HPDE6-E6E7 (cell line): ENCODE results near the gene LPAR2.
A peak's percentile ranks its signal among the peaks of the same experiment; 100 is the strongest.
"Not testable (repeated sequence)": the region's sequence is repeated elsewhere in the genome, so short reads cannot be mapped to it uniquely, and the experiment has no call there.

Source experiments
- DNase-seq: peaks from one replicate; pipeline ENCODE4 v3.0.0; 2011; ENCODE audit warnings: missing footprints; ENCODE audit errors: extremely low spot score

LPAR2 gene

DNA sequence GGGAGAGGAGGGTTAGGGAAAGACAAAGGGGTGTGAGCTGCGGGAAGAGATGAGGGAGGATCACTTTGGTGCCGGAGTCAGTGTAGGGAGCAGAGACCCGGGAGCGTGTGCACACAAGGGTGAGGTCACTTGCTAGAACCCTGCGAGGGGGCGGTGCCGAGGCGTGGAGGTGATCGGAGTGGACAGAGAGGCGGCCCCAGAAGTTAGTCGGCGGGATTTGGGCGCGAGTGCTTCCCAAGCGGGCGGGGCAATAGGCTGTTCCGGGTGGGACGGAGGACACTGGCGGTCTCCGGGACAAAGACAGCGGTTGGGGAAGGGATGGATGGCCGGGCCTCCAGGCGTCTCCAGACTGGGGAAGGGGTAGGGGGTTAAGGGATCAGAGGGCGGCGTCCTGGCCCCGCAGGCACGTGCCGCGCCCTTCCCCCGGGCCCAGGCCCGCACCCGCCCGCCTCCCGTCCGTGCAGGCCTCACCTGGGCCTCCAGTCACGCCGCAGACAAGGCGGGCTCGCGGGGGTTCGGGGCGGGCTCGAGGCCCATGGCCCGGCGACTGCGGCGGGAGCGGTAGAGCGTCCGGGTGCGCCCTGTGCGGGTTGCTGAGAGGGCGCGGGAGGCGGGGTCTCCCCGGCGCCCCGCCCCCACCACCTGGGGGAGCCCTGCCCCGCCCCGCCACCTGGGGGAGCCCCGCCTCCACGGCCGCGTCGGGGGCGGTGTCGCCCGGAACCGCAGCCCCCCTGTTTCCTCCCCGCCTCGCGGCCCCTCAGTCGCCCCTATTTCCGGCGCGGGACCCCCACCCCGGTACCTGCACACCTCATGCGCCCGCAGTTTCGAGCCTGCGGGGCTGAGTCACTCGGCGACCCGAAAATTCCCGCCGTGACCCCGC, at the start of gene LPAR2:
Gene LPAR2 (minus strand): TSS at position 600 of the 880 bp plus-strand sequence. CDS start 945 bp downstream, outside the sequence.
- peak; percentile 85 for DNase-seq

DNA sequence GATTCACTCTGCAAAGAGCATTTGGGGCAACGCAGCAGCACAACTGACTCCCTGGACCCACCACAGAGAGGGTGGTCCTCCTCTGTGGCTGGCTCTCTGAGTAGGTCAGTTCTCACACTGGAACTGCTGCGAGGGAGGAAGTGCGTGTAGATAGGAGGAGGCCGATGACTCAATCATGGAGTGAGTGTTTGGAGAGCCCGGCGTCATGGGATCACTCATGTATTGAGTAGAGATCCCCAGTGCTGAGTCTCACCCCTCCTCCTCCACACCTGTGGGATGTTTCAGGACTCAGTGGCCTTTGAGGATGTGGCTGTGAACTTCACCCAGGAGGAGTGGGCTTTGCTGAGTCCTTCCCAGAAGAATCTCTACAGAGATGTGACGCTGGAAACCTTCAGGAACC, 49.6 kb upstream of the LPAR2 start:
- DNase-seq = no peak

DNA sequence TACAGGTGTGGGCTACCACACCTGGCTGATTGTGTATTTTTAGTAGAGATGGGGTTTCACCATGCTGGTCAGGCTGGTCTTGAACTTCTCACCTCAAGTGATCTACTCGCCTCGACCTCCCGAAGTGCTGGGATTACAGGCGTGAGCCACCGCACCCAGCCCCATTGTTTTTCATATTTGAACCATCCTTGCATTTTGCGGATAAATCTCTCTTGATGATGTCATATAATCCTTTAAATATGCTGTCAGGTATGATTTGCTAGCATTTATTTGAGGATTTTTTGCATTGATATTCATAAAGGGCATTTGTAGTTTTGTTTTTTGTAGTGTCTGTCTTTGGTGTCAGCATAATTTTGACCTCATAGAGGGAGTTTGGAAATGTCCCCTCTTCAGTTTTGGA, 46.3 kb upstream of the LPAR2 start:
- DNase-seq = no peak

DNA sequence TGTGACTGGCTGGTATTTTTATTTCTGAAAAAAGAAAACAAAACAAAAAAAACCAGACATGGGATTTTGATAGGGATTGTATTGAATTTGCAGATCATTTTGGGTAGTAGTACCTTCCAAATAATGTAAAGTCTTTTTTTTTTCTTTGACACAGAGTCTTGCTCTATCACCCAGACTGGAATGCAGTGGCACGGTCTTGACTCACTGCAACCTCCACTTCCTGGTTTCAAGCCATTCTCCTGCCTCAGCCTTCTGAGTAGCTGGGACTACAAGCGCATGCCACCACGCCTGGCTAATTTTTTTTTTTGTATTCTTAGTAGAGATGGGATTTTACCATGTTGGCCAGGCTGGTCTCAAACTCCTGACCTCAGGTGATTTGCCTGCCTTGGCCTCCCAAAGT, 44.8 kb upstream of the LPAR2 start:
- DNase-seq = no peak

DNA sequence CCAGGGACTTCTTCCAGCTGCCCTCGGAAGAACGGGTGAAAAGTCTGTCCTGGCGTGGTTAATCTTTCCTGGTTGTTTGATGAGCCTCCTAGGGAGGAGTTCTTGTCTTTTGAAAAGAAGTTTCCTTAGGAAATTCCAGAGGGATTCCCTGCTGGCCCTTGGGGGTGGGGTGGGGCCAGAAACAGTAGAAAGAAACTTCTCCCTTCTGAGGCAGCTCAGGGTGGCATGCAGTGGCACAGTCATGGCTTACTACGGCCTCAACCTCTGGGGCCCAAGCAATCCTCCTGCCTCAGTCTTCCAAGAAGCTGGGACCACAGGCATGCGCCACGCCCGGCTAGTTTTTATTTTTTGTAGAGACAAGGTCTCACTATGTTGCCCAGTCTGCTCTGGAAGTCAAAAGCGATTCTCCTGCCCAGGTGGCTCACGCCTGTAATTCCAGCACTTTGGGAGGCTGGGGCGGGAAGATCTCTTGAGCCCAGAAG, 42.1 kb upstream of the LPAR2 start:
- no peak for DNase-seq

DNA sequence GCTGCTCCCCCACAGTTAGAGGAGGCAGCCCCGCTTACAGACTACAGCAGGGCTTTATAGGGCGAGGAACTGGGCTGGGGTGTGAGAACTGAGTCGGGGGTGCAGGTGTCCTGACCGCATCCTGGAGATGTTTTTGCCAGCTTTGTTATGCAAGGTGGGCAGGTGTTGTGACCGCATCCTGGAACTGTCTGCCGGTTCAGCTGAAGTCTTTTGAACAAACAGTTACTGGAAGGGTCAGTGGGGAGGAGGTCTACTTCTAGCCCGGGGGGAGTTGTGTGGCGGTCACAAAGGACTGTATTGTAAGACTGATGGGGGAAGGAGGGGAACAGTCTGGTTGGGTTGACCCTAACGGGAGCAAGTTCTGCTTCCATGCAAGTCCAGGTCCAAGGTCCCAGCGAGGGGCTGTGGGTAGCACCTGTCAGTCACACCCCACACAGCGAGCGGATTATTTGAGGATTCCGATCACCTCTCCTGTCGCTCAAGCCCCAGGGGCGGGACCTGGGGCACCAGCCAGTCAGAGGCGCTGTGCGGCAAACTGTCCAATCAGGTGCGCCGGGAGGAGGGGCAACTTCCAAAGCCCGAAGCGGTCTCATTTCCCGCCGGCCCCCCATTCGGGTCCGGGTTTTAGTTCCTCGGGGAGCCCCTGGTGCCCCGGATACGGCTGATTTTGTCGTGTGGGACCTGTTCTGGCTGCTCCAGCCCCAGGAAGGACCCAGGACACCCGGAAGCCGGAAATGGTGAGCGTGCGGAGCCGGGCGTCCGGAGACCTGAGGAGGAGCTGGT, 40.4 kb upstream of the LPAR2 start, which contains the start of gene ZNF101:
Gene ZNF101 (plus strand): TSS at position 610 of the 783 bp plus-strand sequence. CDS start 125 bp downstream, at position 735.
- peak; percentile 93 for DNase-seq

DNA sequence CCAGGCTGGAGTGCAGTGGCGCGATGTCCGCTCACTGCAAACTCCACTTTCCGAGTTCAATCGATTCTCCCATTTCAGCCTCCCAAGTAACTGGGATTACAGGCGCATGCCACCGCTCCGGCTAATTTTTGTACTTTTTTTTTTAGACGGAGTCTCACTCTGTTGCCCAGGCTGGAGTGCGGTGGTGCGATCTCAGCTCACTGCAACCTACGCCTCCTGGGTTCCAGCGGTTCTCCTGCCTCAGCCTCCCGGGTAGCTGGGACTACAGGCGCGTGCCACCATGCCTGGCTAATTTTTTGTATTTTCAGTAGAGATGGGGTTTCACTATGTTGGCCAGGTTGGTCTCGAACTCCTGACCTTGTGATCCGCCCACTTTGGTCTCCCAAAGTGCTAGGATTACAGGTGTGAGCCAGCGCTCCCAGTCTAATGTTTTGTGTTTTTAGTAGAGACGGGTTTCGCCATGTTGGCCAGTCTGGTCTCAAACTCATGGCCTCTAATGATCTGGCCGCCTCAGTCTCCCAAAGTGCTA, 37.5 kb upstream of the LPAR2 start:
- not testable (repeated sequence) for DNase-seq

DNA sequence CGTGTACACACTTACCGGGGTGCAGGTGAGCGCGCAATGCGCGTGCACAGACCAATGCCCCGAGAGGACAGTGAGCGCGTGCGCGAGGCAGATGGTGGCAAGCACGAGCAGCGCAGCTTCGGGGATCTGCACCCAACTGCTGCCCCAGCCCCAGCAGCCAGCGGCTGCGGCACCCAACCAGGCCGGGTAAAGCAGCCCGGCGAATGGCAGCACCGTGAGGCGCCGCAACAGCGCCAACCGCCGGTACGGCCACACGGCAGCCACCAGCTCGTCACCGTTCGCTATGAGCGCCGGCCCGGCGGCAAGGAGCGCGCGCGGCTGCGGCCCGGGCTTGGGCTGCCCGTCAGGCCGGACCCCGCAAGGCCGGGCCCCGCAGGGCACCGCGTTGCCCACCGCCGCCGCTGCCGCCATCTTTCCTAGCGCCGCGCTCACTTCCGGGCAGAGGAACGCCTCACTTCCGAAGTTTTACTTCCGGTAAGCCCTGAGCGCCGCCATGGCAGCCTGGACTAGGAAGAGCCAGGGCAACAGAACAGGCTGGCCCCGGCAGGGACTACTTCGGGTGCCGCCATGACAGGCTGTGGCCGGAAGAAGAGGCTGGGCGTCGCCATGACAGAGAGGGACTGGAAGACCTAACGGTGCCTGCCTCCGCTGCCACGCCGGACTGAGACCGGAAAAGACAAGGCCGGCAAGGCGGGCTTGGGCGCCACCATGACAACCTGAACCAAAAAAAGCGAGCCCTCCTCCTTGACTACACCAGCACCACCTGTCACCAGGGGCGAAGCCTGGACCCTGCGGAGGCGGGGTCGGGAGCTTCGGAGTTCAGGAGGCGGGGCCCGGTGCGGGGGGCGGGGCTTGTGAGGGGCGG, 35.5 kb upstream of the LPAR2 start, which contains the start of gene ATP13A1:
Gene ATP13A1 (minus strand): TSS at position 421 of the 865 bp plus-strand sequence. CDS start 10 bp downstream, at position 411.
- peak; percentile 82 for DNase-seq

DNA sequence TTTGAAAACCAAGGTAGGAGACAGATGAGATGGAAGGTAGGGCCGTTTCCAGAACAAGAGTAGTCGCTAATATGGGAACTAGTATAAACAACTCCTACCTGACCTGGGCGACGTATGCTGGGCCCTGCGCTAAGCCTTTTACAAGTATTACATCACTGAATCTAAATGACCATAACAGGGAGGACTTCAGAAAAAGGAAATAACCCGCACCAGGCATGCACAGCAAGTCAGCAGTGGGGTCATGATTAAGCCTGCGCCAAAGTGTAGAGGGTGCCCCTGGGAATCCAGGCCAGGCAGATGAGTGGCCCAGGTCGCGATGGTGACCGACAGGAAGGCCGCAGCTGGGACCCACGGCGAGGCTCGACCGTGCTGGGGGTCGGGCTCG, 34.8 kb upstream of the LPAR2 start:
- DNase-seq = no peak

DNA sequence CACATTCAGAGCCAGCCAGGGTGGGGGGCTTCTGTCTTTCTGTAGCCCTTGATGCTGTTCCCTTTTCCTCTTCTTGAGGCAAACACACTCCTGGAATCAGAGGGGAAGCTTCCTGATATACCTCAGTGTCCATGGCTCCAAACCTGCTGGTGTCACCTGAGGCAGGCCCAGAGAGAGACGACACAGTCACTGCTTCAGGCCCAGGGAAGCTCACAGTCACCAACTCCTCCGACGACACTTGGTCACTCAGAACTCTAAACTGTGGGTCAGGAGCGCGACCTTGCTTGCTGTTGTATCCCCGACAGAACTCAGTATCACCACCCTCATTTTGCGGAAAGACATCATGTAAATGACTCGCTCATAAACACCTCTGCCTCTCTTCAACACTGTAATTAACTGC, 34.3 kb upstream of the LPAR2 start:
- no peak for DNase-seq

DNA sequence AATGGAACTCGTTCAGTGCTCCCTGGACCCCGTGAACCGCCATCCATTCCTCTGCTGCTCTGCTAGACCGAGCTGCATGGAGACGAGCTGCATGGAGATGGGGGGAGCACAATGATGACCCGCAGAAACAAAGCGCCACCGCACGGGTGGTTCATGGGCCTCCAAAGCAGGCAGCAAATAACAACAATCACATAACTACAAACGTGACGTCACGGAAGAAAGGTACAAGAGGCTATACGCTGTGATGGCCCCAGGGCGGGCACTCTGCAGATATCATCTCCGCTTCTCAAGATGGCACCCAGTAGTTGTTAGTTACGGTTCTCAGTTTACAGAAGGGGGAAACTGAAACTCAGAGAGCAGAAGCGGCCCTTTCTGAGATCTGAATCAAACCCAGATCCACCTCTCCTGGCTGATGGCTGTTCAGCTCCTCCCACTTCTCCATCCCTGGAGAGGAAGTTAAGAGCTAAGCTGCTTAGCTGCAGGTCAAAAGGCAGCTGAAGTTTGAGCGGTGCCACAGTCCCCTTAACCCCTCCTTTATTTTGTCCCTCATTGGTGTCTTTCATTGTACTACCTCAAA, 33.7 kb upstream of the LPAR2 start:
- DNase-seq = no peak

DNA sequence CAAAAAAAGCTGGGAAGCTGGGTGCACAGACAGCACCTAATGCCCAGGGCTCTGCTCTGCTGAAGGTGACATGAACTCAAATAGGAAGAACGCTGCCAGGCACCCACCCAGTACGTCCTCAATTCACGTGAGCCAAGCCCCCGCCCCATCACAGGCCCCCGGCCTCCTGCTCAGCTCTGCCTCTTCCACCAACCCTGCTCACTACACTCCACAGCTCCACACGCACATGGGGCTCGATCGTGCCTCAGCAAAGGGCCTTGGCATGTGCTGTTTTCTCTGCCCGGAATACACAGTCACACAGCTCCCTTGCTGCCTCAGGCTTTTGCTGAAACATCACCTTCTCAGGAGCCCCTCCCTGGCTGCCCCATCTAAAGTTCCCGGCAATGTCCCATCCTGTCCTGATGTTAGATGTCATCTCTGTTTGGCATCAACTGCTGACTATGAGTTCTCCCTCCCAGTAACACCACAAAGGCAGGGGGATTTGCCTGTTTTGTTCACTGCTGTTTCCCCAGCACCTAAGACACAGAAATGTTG, 33.2 kb upstream of the LPAR2 start:
- no peak for DNase-seq

DNA sequence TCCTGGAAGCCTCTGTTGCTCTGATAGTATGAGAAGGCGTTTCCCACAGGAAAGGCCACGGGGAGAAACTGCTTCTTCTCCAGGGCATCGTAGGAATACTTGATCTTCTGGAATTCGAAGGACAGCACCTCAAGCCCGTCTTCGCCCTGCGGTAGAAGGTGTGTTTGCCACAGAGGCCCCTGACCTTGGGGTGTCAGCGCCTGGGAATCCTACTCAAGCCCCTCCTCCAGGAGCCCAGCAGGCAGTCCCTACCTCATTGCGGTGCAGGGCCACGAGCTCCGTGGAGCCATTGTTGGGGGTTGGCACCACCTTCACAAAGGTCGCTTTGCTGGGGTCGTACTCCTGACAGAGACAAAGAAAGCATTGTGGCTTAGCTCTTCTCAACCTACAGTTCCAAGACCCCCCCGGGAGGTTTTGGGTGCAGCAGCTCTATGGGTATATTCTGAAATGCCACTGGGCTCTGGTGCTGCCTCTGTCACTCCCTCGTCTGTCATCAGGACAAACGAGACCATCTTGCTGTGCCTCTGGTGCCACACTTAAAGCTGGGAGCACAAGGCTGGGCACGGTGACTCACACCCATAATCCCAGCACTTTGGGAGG, 31.7 kb upstream of the LPAR2 start:
- no peak for DNase-seq

DNA sequence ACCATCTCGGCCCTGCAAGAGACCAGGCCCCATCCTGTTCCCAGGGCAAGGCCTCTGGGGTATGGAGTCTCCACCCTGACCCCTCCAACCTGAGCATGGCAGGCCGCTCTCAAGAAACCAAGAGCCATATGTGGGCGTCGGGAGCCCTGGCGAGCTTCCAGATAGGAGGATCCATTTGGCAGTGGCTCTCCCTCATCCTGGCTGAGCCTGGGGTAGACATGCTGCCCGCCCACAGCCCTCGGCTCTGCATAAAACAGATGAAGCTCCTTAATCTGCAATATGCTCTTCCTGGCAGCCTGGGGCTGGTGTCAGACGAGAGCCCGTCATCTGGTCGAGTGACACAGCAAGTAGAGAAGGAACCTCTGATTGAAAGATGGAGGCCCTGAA, 29.4 kb upstream of the LPAR2 start:
- no peak for DNase-seq

DNA sequence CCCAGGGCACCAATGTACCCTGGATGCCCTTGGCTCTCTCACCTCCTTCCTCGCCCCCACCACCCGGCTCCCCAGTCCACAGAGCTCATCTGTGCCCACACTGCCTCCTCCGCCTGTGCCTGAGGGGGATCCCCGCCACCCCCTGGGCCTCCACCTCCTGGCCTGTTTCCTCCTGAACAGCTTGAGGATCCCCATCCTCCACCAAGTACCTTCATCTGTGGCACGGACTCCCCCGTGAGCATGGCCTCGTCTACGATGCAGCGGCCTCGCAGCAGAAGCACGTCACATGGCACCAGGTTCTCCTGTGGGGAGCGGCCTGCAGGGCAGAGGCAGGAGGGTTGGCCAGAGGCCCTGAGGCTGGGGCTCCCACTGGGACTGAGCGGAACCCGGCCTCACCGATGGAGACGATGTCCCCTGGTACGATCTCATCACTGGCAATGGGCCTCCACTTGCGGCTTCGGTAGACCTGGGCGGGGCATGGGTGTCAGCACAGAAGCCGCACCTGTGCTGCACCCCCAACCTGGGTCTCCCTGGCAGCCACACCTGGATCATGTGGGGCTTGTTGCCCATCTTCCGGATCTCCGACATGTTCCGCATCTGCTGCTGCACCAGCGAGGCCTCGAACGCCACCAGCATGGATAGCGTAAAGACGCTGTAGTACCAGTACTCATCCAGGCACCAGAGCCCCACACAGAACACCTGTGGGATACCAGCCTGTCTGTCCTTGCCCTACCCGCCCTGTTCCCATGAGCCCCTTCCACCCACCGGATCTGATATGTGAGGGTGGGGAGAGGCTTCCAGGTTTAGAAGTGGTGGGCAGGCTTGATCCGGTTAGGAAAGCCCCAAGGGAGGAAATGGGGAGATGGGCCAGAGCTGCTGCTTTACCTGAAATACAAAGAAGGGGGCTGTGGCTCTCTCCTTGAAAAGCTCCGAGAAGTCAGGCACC, 28.7 kb upstream of the LPAR2 start:
- DNase-seq = no peak

DNA sequence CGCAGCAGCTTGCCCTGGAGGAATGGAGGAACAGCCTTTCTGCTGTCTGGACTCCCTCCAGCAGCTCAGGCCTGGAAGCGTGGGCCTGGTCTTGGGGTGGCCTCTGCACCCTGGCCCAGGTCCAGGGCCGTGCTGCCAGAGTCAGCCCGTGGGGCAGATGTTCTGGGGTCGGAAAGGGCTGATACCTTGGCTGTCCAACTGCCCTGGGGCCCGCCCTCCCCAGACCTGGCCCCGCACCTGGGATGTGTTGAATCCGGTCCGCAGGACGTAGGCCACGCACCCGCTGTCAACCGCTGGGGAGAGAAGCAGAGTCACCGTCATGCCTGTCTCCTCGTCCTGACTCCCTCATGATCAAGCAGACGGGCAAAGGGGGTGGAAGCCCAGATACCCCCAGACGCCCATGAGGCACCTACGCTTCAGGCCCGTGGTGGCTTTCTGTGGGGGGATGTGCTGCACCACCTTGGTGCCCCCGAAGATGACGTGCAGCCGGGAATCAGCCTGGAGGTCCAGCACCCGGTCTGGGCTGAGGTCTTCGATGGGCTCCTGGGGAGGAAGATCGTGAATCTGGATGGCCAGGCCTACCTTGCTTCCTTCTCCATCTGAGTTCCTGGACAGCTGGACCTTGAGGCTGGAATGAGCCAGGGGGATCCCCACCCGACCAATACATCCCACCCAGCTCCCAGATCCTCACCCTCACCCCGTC, 27.8 kb upstream of the LPAR2 start:
- DNase-seq = no peak

DNA sequence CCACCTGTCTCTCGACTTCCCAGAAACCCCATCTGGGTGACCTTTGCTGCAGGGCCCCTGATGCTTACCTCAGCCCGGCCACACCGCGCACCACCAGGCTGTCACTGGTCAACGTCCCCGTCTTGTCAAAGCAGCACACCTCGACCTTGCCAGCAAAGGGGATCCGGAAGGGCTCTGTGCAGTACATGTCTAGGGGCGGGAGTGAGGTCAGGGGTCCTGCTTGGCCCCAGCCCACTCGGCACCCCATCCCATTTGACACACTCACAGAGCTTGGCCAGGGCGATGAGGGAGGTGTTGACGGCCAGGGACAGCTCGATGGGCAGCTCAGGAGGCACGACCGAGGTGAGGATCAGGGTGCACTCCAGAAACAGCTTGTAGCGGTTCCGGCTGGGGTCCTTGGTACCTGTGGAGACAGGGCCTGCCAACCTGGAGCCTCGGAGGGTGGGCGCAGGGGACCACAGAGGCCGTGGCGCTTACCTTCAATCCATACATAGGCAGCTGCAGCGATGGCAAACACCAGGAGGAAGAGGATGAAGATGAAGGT, 27.1 kb upstream of the LPAR2 start:
- DNase-seq = no peak

DNA sequence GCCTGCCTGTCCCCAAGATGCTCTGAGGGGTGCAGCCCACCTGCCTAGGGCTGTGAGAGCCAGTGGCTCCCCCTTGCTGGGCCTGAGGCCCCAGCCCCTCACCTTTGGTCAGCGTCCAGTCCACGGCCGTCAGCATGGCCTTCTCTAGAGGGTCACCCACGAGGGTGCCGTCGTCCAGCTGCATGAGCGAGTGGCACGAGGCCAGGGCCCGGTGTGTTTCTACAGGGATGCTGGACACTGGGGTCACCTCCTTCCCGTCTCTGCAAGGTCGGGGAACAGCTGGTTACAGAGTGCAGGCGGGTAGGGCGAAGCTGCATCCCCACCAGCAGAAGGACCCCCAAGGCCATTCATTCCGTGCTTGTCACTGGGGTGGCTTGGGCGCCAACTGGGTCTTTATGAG, 26.4 kb upstream of the LPAR2 start:
- DNase-seq = no peak
